T-helper 1 cell treated with Interleukin-12 subunit alpha and Interleukin-12 subunit beta and Interleukin-4 antibody, amounts not matched to agents 30 μg/mL and 1 μg/mL, for 36 hours (primary cell): Measurements from ENCODE around the gene TMEM38A.
A peak's percentile ranks its signal among the peaks of the same experiment; 100 is the strongest.
"Not testable (repeated sequence)": the region's sequence is repeated elsewhere in the genome, so short reads cannot be mapped to it uniquely, and the experiment has no call there.

Experiments
- H3K27ac Mint-ChIP-seq: one replicate; pipeline ENCODE4 v1.8.0; 2021; ENCODE audit warnings: mild to moderate bottlenecking, mixed read lengths
- H3K27me3 Mint-ChIP-seq: one replicate; pipeline ENCODE4 v1.8.0; 2021; ENCODE audit warnings: low read depth, mixed read lengths
- H3K36me3 Mint-ChIP-seq: one replicate; pipeline ENCODE4 v1.8.0; 2021; ENCODE audit warnings: low read depth, mixed read lengths
- H3K4me1 Mint-ChIP-seq: one replicate; pipeline ENCODE4 v1.8.0; 2021; ENCODE audit warnings: low read depth, mixed read lengths
- H3K4me3 Mint-ChIP-seq: one replicate; pipeline ENCODE4 v1.8.0; 2021; ENCODE audit warnings: mild to moderate bottlenecking, moderate library complexity, mixed read lengths
- H3K9me3 Mint-ChIP-seq: one replicate; pipeline ENCODE4 v1.8.0; 2021; ENCODE audit warnings: mixed read lengths

The TMEM38A gene

GRCh38 chr19:16654140-16654539, 6.8 kb upstream of the TMEM38A start:
- H3K27me3 Mint-ChIP-seq: no peaks in the 10 kb centered on the region
- no peaks in the 10 kb centered on the region for H3K9me3 Mint-ChIP-seq
- H3K27ac Mint-ChIP-seq: no peak overlapping the region
- no peak overlapping the region for H3K4me3 Mint-ChIP-seq
- peaks cover 51% of the 10 kb centered on the region for H3K36me3 Mint-ChIP-seq
- H3K4me1 Mint-ChIP-seq: peaks cover 28% of the 10 kb centered on the region

GRCh38 chr19:16654627-16655026, 6.3 kb upstream of the TMEM38A start:
- Mint-ChIP-seq H3K27me3 (no peaks in the 10 kb centered on the region), H3K4me3 (no peak overlapping the region), H3K9me3 (no peaks in the 10 kb centered on the region), H3K36me3 (peaks cover 49% of the 10 kb centered on the region), H3K27ac (no peak overlapping the region), H3K4me1 (peaks cover 27% of the 10 kb centered on the region)

- Mint-ChIP-seq H3K36me3 (peaks cover 41% of the 10 kb centered on the region), H3K9me3 (no peaks in the 10 kb centered on the region), H3K4me3 (no peak overlapping the region), H3K27me3 (no peaks in the 10 kb centered on the region), H3K27ac (no peak overlapping the region), H3K4me1 (peaks cover 21% of the 10 kb centered on the region)
Observed at GRCh38 chr19:16655727-16656126, 5.2 kb upstream of the TMEM38A start.

GRCh38 chr19:16657384-16657783, 3.6 kb upstream of the TMEM38A start:
- H3K9me3 Mint-ChIP-seq: no peaks in the 10 kb centered on the region
- peaks cover 7% of the 10 kb centered on the region for H3K27me3 Mint-ChIP-seq
- H3K27ac Mint-ChIP-seq: peak overlapping the region; percentile 36
- H3K4me3 Mint-ChIP-seq: peak overlapping the region; percentile 28
- H3K36me3 Mint-ChIP-seq: peaks cover 28% of the 10 kb centered on the region
- H3K4me1 Mint-ChIP-seq: peaks cover 26% of the 10 kb centered on the region

GRCh38 chr19:16659464-16659831, 1.5 kb upstream of the TMEM38A start:
- peaks cover 24% of the 10 kb centered on the region for H3K4me1 Mint-ChIP-seq
- H3K27ac Mint-ChIP-seq: peak overlapping the region; percentile 96
- H3K9me3 Mint-ChIP-seq: no peaks in the 10 kb centered on the region
- peaks cover 17% of the 10 kb centered on the region for H3K27me3 Mint-ChIP-seq
- H3K4me3 Mint-ChIP-seq: peak overlapping the region; percentile 97
- peaks cover 14% of the 10 kb centered on the region for H3K36me3 Mint-ChIP-seq

- peaks cover 17% of the 10 kb centered on the region for H3K27me3 Mint-ChIP-seq
- no peaks in the 10 kb centered on the region for H3K9me3 Mint-ChIP-seq
- H3K36me3 Mint-ChIP-seq: peaks cover 13% of the 10 kb centered on the region
- H3K27ac Mint-ChIP-seq: peak within 1 kb of the TSS; percentile 96
- peak within 1 kb of the TSS; percentile 97 for H3K4me3 Mint-ChIP-seq
- peaks cover 24% of the 10 kb centered on the region for H3K4me1 Mint-ChIP-seq
Observed at GRCh38 chr19:16659832-16660708, 869 bp upstream of the TMEM38A start, which contains the start of gene SMIM7. TSS of gene SMIM7 (minus strand) at chr19:16660144. CDS start at chr19:16660110, 34 bp downstream.

GRCh38 chr19:16661480-16662034, 618 bp downstream of the TMEM38A start:
- Mint-ChIP-seq H3K9me3 (no peaks in the 10 kb centered on the region), H3K27ac (no peak overlapping the region), H3K36me3 (peaks cover 13% of the 10 kb centered on the region), H3K4me3 (peak overlapping the region; percentile 67), H3K4me1 (peaks cover 24% of the 10 kb centered on the region), H3K27me3 (peaks cover 17% of the 10 kb centered on the region)

- peaks cover 9% of the 10 kb centered on the region for H3K27me3 Mint-ChIP-seq
- no peak overlapping the region for H3K4me3 Mint-ChIP-seq
- no peak overlapping the region for H3K27ac Mint-ChIP-seq
- peaks cover 3% of the 10 kb centered on the region for H3K4me1 Mint-ChIP-seq
- no peaks in the 10 kb centered on the region for H3K36me3 Mint-ChIP-seq
- no peaks in the 10 kb centered on the region for H3K9me3 Mint-ChIP-seq
Observed at GRCh38 chr19:16668176-16668575, 7.2 kb downstream of the TMEM38A start.

- H3K27ac Mint-ChIP-seq, H3K4me1 Mint-ChIP-seq, H3K9me3 Mint-ChIP-seq, H3K36me3 Mint-ChIP-seq, H3K4me3 Mint-ChIP-seq, H3K27me3 Mint-ChIP-seq: not testable (repeated sequence)
Observed at GRCh38 chr19:16668702-16669101, 7.8 kb downstream of the TMEM38A start.

- Mint-ChIP-seq H3K36me3 (no peaks in the 10 kb centered on the region), H3K4me1 (no peaks in the 10 kb centered on the region), H3K9me3 (no peaks in the 10 kb centered on the region), H3K27me3 (peaks cover 3% of the 10 kb centered on the region), H3K27ac (no peak overlapping the region), H3K4me3 (no peak overlapping the region)
Observed at GRCh38 chr19:16670291-16670690, 9.4 kb downstream of the TMEM38A start.

- Mint-ChIP-seq H3K9me3 (no peaks in the 10 kb centered on the region), H3K27me3 (peaks cover 3% of the 10 kb centered on the region), H3K4me1 (no peaks in the 10 kb centered on the region), H3K4me3 (no peak overlapping the region), H3K36me3 (no peaks in the 10 kb centered on the region), H3K27ac (no peak overlapping the region)
Observed at GRCh38 chr19:16671652-16672274, 10.8 kb downstream of the TMEM38A start.

- H3K36me3 Mint-ChIP-seq: no peaks in the 10 kb centered on the region
- peaks cover 3% of the 10 kb centered on the region for H3K27me3 Mint-ChIP-seq
- peaks cover 1% of the 10 kb centered on the region for H3K4me1 Mint-ChIP-seq
- no peak overlapping the region for H3K4me3 Mint-ChIP-seq
- H3K9me3 Mint-ChIP-seq: no peaks in the 10 kb centered on the region
- H3K27ac Mint-ChIP-seq: no peak overlapping the region
Observed at GRCh38 chr19:16673231-16673630, 12.3 kb downstream of the TMEM38A start.

GRCh38 chr19:16673839-16674238, 12.9 kb downstream of the TMEM38A start:
- not testable (repeated sequence) for H3K9me3 Mint-ChIP-seq, H3K4me3 Mint-ChIP-seq, H3K27ac Mint-ChIP-seq, H3K4me1 Mint-ChIP-seq, H3K27me3 Mint-ChIP-seq, H3K36me3 Mint-ChIP-seq

GRCh38 chr19:16676101-16676798, 15.3 kb downstream of the TMEM38A start:
- H3K27ac Mint-ChIP-seq: no peak overlapping the region
- H3K9me3 Mint-ChIP-seq: peaks cover 5% of the 10 kb centered on the region
- H3K4me3 Mint-ChIP-seq: no peak overlapping the region
- peaks cover 1% of the 10 kb centered on the region for H3K4me1 Mint-ChIP-seq
- no peaks in the 10 kb centered on the region for H3K36me3 Mint-ChIP-seq
- H3K27me3 Mint-ChIP-seq: no peaks in the 10 kb centered on the region
